Smooth muscle cell (in vitro differentiated cells): ENCODE data around the gene SFT2D3. TPM values are rescaled to one million over a fixed set of nuclear protein-coding genes. Genes with fewer than 3 reads are reported as not detected.

ENCODE experiments used
- DNase-seq: peaks from one replicate; lab custom pipeline; 2025; ENCODE audit not compliant: unreplicated experiment; lab: John Stamatoyannopoulos, UW
- H2AFZ ChIP-seq: fragments of 200-600 bp; sonication (generic); 2 replicates; pipeline ENCODE4 v1.6.0; 2016; ENCODE audit warnings: antibody characterized with exemption, low read depth, mild to moderate bottlenecking
- H3F3A ChIP-seq: fragments of 200-600 bp; sonication (generic); 2 replicates; pipeline ENCODE4 v1.6.0; 2017; ENCODE audit warnings: antibody characterized with exemption, low read depth
- H3K27ac ChIP-seq: fragments of 200-600 bp; sonication (generic); 2 replicates; pipeline ENCODE4 v1.5.1; 2016; ENCODE audit warnings: low read depth, mild to moderate bottlenecking
- H3K27me3 ChIP-seq: fragments of 200-600 bp; sonication (generic); 2 replicates; pipeline ENCODE4 v1.6.1; 2016; ENCODE audit warnings: low read depth, mild to moderate bottlenecking
- H3K36me3 ChIP-seq: fragments of 200-600 bp; sonication (generic); 2 replicates; pipeline ENCODE4 v1.5.1; 2016; ENCODE audit warnings: low read depth
- H3K4me1 ChIP-seq: fragments of 200-600 bp; sonication (generic); 2 replicates; pipeline ENCODE4 v1.5.1; 2016; ENCODE audit warnings: low read depth
- H3K4me2 ChIP-seq: fragments of 200-600 bp; sonication (generic); 2 replicates; pipeline ENCODE4 v1.6.0; 2016; ENCODE audit warnings: mild to moderate bottlenecking
- H3K4me3 ChIP-seq: fragments of 200-600 bp; sonication (generic); 2 replicates; pipeline ENCODE4 v1.5.1; 2016; ENCODE audit warnings: mild to moderate bottlenecking
- H3K79me2 ChIP-seq: fragments of 200-600 bp; sonication (generic); 2 replicates; pipeline ENCODE4 v1.6.0; 2016; ENCODE audit warnings: low read depth, mild to moderate bottlenecking
- H3K9ac ChIP-seq: fragments of 200-600 bp; sonication (generic); 2 replicates; pipeline ENCODE4 v1.6.0; 2016; ENCODE audit warnings: low read depth
- H3K9me3 ChIP-seq: fragments of 200-600 bp; sonication (generic); replicated peaks from 2 replicates; pipeline ENCODE4 v1.5.1; 2016; ENCODE audit warnings: low read depth
- H4K20me1 ChIP-seq: fragments of 200-600 bp; sonication (generic); 2 replicates; pipeline ENCODE4 v1.6.0; 2016; ENCODE audit warnings: low read depth
- WGBS: methylation state at CpG from one replicate; pipeline ENCODE4 v1.1.7; 2016; ENCODE audit warnings: low lambda C conversion rate; 5-methylcytosine and 5-hydroxymethylcytosine counted together
- polyA plus RNA-seq: library from polyadenylated mRNA; unstranded; fragments of >200 nt; fragmentation: Nextera tagmentation; extraction: Ambion mirVana; gene quantifications from 2 replicates; pipeline ENCODE4 v1.2.1, GENCODE V29; 2016
- total RNA-seq: library from RNA; depleted of rRNA; stranded (reverse); fragments of >200 nt; gene quantifications from 2 replicates; pipeline ENCODE4 v1.2.3, GENCODE V29; 2014
- TF ChIP-seq, protein P1 (sequence below): fragments of 200-600 bp; sonication (generic); IDR thresholded peaks from 2 replicates; pipeline ENCODE4 v1.5.1; 2017; ENCODE audit warnings: borderline replicate concordance, mild to moderate bottlenecking, antibody characterized with exemption; ENCODE audit not compliant: insufficient read depth, poor library complexity, severe bottlenecking

Gene SFT2D3
- total and polyA plus RNA-seq, 2 experiments from 2014 or later = 7.0 TPM; not detected in 1

DNA sequence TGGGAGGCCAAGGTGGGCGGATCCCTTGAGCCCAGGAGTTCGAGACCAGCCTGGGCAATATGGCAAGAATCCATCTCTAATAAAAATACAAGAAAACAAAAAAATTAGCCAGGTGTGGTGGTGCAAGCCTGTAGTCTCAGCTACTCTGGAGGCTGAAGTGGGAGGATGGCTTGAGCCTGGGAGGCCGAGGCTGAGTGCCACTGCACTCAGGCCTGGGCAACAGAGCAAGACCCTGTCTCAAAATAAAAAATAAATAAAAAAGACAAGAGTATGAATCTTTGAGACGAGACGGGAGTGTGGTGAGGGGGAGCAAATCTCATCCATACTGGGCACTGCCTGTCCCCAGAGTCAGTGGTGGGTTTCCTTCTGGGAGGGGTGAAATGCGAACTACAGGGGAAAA, 43.2 kb upstream of the SFT2D3 start:
- Histone ChIP-seq H3F3A (no peaks in the 10 kb centered on the region), H2AFZ (no peak overlapping the region), H3K79me2 (no peaks in the 10 kb centered on the region), H3K4me3 (no peak overlapping the region), H3K36me3 (no peaks in the 10 kb centered on the region), H3K9me3 (no peaks in the 10 kb centered on the region), H3K27me3 (no peaks in the 10 kb centered on the region), H3K4me2 (no peak overlapping the region), H4K20me1 (peaks cover 29% of the 10 kb centered on the region), H3K4me1 (peaks cover 9% of the 10 kb centered on the region), H3K9ac (no peak overlapping the region), H3K27ac (no peak overlapping the region)
- DNase-seq = no peak
- 96% methylated on average over 6 of the region's 6 CpGs for WGBS
- TF ChIP-seq, protein P1, sequence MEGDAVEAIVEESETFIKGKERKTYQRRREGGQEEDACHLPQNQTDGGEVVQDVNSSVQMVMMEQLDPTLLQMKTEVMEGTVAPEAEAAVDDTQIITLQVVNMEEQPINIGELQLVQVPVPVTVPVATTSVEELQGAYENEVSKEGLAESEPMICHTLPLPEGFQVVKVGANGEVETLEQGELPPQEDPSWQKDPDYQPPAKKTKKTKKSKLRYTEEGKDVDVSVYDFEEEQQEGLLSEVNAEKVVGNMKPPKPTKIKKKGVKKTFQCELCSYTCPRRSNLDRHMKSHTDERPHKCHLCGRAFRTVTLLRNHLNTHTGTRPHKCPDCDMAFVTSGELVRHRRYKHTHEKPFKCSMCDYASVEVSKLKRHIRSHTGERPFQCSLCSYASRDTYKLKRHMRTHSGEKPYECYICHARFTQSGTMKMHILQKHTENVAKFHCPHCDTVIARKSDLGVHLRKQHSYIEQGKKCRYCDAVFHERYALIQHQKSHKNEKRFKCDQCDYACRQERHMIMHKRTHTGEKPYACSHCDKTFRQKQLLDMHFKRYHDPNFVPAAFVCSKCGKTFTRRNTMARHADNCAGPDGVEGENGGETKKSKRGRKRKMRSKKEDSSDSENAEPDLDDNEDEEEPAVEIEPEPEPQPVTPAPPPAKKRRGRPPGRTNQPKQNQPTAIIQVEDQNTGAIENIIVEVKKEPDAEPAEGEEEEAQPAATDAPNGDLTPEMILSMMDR = no peak

DNA sequence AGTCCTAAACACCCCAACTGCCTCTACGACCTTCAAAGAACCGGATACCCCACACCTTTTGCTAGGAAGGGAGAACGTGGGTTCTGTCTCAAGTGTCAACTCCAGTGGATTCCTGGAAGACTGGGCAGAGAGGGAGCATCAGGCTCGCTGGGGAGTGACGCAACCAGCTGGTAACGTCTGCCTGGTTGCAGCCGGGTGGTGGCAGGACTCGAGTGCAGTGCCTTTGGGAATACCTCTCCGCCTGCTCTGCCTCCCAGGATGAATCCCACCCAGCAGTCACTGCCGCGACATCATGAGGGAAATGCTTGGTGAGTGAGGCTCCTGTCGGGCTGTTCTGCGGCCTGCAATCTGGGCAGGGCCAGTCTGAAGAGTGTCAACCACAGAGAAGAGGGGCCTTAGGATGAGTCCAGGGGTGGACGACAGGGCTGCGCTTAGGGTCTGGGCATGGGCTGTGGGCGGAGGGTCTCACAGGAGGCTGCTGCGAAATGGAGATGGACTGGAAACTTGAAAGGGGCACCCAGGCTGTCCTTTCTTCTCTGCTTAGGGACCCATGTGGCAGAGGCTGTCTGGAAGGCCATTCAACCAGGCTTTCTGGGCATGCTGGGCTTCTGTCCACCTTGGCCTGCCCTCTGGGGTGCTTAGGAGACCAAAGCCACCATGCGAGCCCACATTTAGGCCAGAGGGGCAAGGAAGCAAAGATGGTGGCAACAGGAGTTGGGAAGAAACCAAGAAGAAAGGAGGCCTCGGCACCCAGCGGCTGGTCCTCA, 42.5 kb upstream of the SFT2D3 start:
- Histone ChIP-seq H3K4me3 (no peak overlapping the region), H4K20me1 (peaks cover 35% of the 10 kb centered on the region), H3K79me2 (no peaks in the 10 kb centered on the region), H3K4me2 (no peak overlapping the region), H3K27me3 (no peaks in the 10 kb centered on the region), H3K9ac (no peak overlapping the region), H2AFZ (no peak overlapping the region), H3K9me3 (no peaks in the 10 kb centered on the region), H3K36me3 (no peaks in the 10 kb centered on the region), H3K27ac (no peak overlapping the region), H3F3A (no peaks in the 10 kb centered on the region), H3K4me1 (peaks cover 10% of the 10 kb centered on the region)
- DNase-seq = no peak
- WGBS = 90% methylated on average over 20 of the region's 20 CpGs
- TF ChIP-seq, protein P1 = no peak

DNA sequence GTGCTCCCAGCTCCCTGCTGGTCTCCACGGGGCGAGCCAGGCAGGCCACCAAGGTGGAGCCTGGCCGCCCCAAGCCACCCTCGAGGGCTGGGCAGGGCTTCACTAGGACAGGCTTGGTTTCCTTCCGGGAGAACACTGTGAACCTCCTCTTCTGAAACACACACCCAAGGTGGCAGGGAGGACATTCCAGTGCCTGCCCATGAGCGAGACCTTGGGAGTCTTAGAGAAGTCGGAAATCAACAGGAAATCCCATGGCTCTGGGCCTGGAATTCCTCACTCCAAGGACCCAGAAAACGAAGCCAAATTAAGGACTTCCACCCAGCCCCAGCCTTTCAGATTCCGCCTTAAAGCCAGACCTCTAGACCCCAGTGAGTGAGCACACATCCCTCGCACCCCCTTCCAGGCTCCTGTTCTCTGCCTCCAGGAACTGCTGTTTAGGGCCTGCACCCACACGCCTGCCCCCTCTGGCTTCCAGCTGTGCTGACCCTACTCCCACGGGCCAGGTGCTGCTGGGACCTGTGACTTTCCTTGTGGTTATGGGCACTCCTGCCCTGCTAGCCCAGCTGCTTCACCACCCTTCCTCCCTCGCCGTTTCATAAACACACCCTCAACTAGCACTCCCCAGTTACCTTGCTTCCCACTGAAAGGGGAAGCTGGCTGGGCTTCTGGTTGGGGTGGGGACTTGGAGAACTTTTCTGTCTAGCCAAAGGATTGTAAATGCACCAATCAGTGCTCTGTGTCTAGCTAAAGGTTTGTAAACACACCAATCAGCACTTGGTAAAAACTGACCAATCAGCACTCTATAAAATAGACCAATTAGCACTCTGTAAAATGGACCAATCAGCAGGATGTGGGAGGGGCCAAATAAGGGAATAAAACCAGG, 41.6 kb upstream of the SFT2D3 start:
- DNase-seq = no peak
- 87% methylated on average over 14 of the region's 14 CpGs for WGBS
- H3K4me3 ChIP-seq = no peak overlapping the region

More for the DNA sequence above, 41.6 kb upstream of the SFT2D3 start:
- Histone ChIP-seq H3K36me3 (no peaks in the 10 kb centered on the region), H2AFZ (no peak overlapping the region), H3K27ac (no peak overlapping the region), H3K27me3 (peaks cover 3% of the 10 kb centered on the region), H3K4me2 (no peak overlapping the region), H3K9me3 (no peaks in the 10 kb centered on the region), H3F3A (no peaks in the 10 kb centered on the region), H3K9ac (no peak overlapping the region), H4K20me1 (peaks cover 40% of the 10 kb centered on the region), H3K79me2 (no peaks in the 10 kb centered on the region), H3K4me1 (peaks cover 11% of the 10 kb centered on the region)
- TF ChIP-seq, protein P1 = no peak
